CD4-positive, alpha-beta T cell (primary cell): ENCODE results near the gene ASS1. TPM values are rescaled to one million over a fixed set of nuclear protein-coding genes. Genes with fewer than 3 reads are reported as not detected.

Source experiments
- ATAC-seq: fragments of 200-7000 bp; cut with Tn5 transposase; one replicate; pipeline ENCODE4 v1.10.0; 2022; ENCODE audit warnings: mild to moderate bottlenecking; ENCODE audit not compliant: poor library complexity
- CTCF ChIA-PET: fragments of 350-600 bp; sonication (Branson Sonifier 250); formaldehyde crosslinking; loops from one replicate; lab custom pipeline; 2021; ENCODE audit warnings: antibody characterized with exemption, inconsistent platforms; lab: Charles Lee
- POLR2A ChIA-PET: fragments of 350-600 bp; sonication (Branson Sonifier 250); formaldehyde crosslinking; loops from one replicate; lab custom pipeline; 2021; ENCODE audit warnings: antibody characterized with exemption, inconsistent platforms; lab: Charles Lee
- DNase-seq, 14 experiments: peaks; one replicate each; pipeline ENCODE4 v3.0.0-alpha.2; 2013 to 2020; ENCODE audit warnings: mixed read lengths in 2 of 14
- H3K27ac ChIP-seq, 2 donors: one replicate each; pipeline versions ENCODE4 v1.5.1 to v1.7.0; 2013; ENCODE audit warnings: low read length in 2 of 2, low read depth in 1 of 2, mild to moderate bottlenecking in 1 of 2
- H3K27me3 ChIP-seq, 2 experiments: 1 replicate in 1 of 2; 2 replicates in 1 of 2; pipeline versions ENCODE4 v1.6.1 to v1.7.0; 2013; ENCODE audit warnings: low read length in 2 of 2, control low read depth in 1 of 2, mild to moderate bottlenecking in 1 of 2, moderate library complexity in 1 of 2; ENCODE audit not compliant: insufficient read depth in 2 of 2, control insufficient read depth in 1 of 2
- H3K36me3 ChIP-seq: one replicate; pipeline ENCODE4 v1.6.1; 2013; ENCODE audit warnings: low read length, control low read depth; ENCODE audit not compliant: insufficient read depth
- H3K4me1 ChIP-seq: one replicate; pipeline ENCODE4 v1.6.1; 2013; ENCODE audit warnings: low read length, control low read depth; ENCODE audit not compliant: insufficient read depth
- H3K4me3 ChIP-seq: one replicate; pipeline ENCODE4 v1.5.1; 2013; ENCODE audit warnings: mild to moderate bottlenecking, low read length, moderate library complexity
- H3K9me3 ChIP-seq, 2 experiments: 1 replicate in 1 of 2; 2 replicates in 1 of 2; pipeline versions ENCODE4 v1.6.1 to v1.7.0; 2013; ENCODE audit warnings: low read length in 2 of 2, mild to moderate bottlenecking in 2 of 2, control low read depth in 1 of 2, moderate library complexity in 1 of 2; ENCODE audit not compliant: control insufficient read depth in 1 of 2, insufficient read depth in 1 of 2
- H3K27ac Mint-ChIP-seq: one replicate; pipeline ENCODE4 v1.8.0; 2020; ENCODE audit warnings: mixed read lengths
- H3K27me3 Mint-ChIP-seq: one replicate; pipeline ENCODE4 v1.8.0; 2021; ENCODE audit warnings: mixed read lengths
- H3K36me3 Mint-ChIP-seq: one replicate; pipeline ENCODE4 v1.8.0; 2021; ENCODE audit warnings: low read depth, mixed read lengths
- H3K4me1 Mint-ChIP-seq: one replicate; pipeline ENCODE4 v1.8.0; 2021; ENCODE audit warnings: low read depth, mixed read lengths
- H3K4me3 Mint-ChIP-seq: one replicate; pipeline ENCODE4 v1.8.0; 2020; ENCODE audit warnings: mild to moderate bottlenecking, mixed read lengths
- H3K9me3 Mint-ChIP-seq: one replicate; pipeline ENCODE4 v1.8.0; 2020; ENCODE audit warnings: mixed read lengths
- CTCF ChIP-seq: fragments of 200-600 bp; IDR thresholded peaks from one replicate; pipeline ENCODE4 v1.8.0; 2022; ENCODE audit warnings: antibody characterized with exemption, mild to moderate bottlenecking
- intact Hi-C, 2 experiments: fragments of 100-400 bp; cut with DNase I in 1 of 2; cut with micrococcal nuclease in 1 of 2; formaldehyde crosslinking; loops; one replicate each; pipeline versions ENCODE4 v1.15.1 to v1.9.0; 2023 to 2025; cut with DNase I, micrococcal nuclease
- total RNA-seq, 174 experiments: library from RNA in 2 of 174; stranded (reverse) in 2 of 174; gene quantifications; one replicate each; pipeline ENCODE4 v1.2.3 and lab custom pipeline; 2021 to 2026

The ASS1 gene
- total RNA-seq, 2 experiments from 2014 or later, result not detected

- Histone ChIP-seq H3K27ac (no peak overlapping the region), H3K9me3 (peaks cover 0 to 10% of the 10 kb centered on the region in 2 experiments), H3K4me1 (no peaks in the 10 kb centered on the region), H3K4me3 (no peak overlapping the region), H3K36me3 (no peaks in the 10 kb centered on the region), H3K27me3 (peaks cover 4 to 7% of the 10 kb centered on the region in 2 experiments)
- H3K4me3 Mint-ChIP-seq, result no peak overlapping the region
- no peaks in the 10 kb centered on the region for H3K4me1 Mint-ChIP-seq
- DNase-seq (no peak), ATAC-seq (no peak)
- no peaks in the 10 kb centered on the region for H3K36me3 Mint-ChIP-seq
- ChIA-PET POLR2A (no interaction called here), CTCF (no interaction called here)
- intact Hi-C loops, result no loop called here
- no peak for TF ChIP-seq CTCF
- no peak overlapping the region for H3K27ac Mint-ChIP-seq
- peaks cover 4% of the 10 kb centered on the region for H3K27me3 Mint-ChIP-seq
- H3K9me3 Mint-ChIP-seq, result peaks cover 3% of the 10 kb centered on the region
These were observed 54.3 kb downstream of the ASS1 start for GRCh38 chr9:130498918-130499698.

GRCh38 chr9:130499804-130500263 lies 55.1 kb downstream of the ASS1 start:
- CTCF ChIA-PET, result no interaction called here
- Mint-ChIP-seq H3K4me1 (no peaks in the 10 kb centered on the region), H3K9me3 (peaks cover 2% of the 10 kb centered on the region), H3K27me3 (peaks cover 4% of the 10 kb centered on the region), H3K4me3 (no peak overlapping the region), H3K27ac (no peak overlapping the region), H3K36me3 (no peaks in the 10 kb centered on the region)
- intact Hi-C loops, result no loop called here
- Histone ChIP-seq H3K4me3 (no peak overlapping the region), H3K27me3 (peaks cover 4 to 7% of the 10 kb centered on the region in 2 experiments), H3K4me1 (no peaks in the 10 kb centered on the region), H3K27ac (no peak overlapping the region), H3K36me3 (no peaks in the 10 kb centered on the region), H3K9me3 (peaks cover 0 to 3% of the 10 kb centered on the region in 2 experiments)
- POLR2A ChIA-PET, result no interaction called here
- ATAC-seq, result no peak
- no peak for DNase-seq
- TF ChIP-seq CTCF, result no peak

GRCh38 chr9:130500340-130501180 lies 55.8 kb downstream of the ASS1 start:
- intact Hi-C loops, result no loop called here
- no peak overlapping the region for H3K4me3 ChIP-seq
- no peak for ATAC-seq

More at GRCh38 chr9:130500340-130501180, 55.8 kb downstream of the ASS1 start:
- no peaks in the 10 kb centered on the region for H3K36me3 ChIP-seq
- TF ChIP-seq CTCF, result no peak
- no peak overlapping the region for H3K4me3 Mint-ChIP-seq
- H3K27me3 Mint-ChIP-seq, result no peaks in the 10 kb centered on the region
- no peaks in the 10 kb centered on the region for H3K4me1 Mint-ChIP-seq
- H3K36me3 Mint-ChIP-seq, result no peaks in the 10 kb centered on the region
- H3K27ac ChIP-seq, result no peak overlapping the region
- CTCF ChIA-PET, result no interaction called here
- peaks cover 4 to 5% of the 10 kb centered on the region in 2 experiments for H3K27me3 ChIP-seq
- H3K4me1 ChIP-seq, result no peaks in the 10 kb centered on the region
- no peaks in the 10 kb centered on the region for H3K9me3 ChIP-seq
- POLR2A ChIA-PET, result no interaction called here
- no peak for DNase-seq
- no peaks in the 10 kb centered on the region for H3K9me3 Mint-ChIP-seq
- no peak overlapping the region for H3K27ac Mint-ChIP-seq
